Ovary (tissue), 3 donors: ENCODE measurements around the gene COBL.

Experiments used
- EP300 ChIP-seq: sonication (generic); formaldehyde crosslinking; IDR thresholded peaks from one replicate; pipeline ENCODE4 v1.6.1; 2017; ENCODE audit warnings: antibody characterized with exemption
- POLR2A ChIP-seq: fragments of 450-650 bp; IDR thresholded peaks from one replicate; pipeline ENCODE4 v1.6.1; 2017; ENCODE audit warnings: antibody characterized with exemption, mild to moderate bottlenecking, moderate library complexity
- TF ChIP-seq, protein P1 (sequence below), 3 donors: fragments of 450-650 bp in 2 of 3; fragments of 200-600 bp in 1 of 3; IDR thresholded peaks; one replicate each; pipeline versions ENCODE4 v1.5.1 to v1.8.0; 2016 to 2022; ENCODE audit warnings: antibody characterized with exemption in 3 of 3, mild to moderate bottlenecking in 1 of 3
- donor health status: DM: no; HTN: no; CAD: no.

DNA sequence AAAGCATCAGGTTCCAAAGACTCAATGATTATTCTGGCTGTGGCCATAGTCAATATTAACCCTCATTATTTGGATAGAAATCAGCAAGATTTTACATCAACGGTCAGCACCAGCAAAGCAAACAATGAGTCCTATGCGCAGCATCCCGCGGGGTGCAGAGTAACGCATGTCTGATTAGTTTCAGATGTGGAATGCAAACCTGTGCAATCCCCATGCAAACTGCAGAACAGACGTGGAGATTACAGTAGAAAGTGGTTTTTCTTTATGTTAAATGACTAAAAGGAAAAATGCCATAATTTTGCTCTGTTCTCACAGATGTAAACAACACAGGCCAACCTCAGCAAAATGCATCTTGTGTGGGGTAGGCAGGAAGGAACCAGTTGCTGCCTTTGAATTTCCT lies 275.8 kb downstream of the COBL start:
- TF ChIP-seq, protein P1, sequence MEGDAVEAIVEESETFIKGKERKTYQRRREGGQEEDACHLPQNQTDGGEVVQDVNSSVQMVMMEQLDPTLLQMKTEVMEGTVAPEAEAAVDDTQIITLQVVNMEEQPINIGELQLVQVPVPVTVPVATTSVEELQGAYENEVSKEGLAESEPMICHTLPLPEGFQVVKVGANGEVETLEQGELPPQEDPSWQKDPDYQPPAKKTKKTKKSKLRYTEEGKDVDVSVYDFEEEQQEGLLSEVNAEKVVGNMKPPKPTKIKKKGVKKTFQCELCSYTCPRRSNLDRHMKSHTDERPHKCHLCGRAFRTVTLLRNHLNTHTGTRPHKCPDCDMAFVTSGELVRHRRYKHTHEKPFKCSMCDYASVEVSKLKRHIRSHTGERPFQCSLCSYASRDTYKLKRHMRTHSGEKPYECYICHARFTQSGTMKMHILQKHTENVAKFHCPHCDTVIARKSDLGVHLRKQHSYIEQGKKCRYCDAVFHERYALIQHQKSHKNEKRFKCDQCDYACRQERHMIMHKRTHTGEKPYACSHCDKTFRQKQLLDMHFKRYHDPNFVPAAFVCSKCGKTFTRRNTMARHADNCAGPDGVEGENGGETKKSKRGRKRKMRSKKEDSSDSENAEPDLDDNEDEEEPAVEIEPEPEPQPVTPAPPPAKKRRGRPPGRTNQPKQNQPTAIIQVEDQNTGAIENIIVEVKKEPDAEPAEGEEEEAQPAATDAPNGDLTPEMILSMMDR (IDR thresholded peaks at IDR 0.05): no peak
- TF ChIP-seq POLR2A (no peak), EP300 (no peak)
